Activated naive CD8-positive, alpha-beta T cell treated with anti-CD3 and anti-CD28 coated beads, Interleukin-2, amount 10 ng/mL, durations not matched to agents 7 days and 5 days (primary cell): ENCODE data around the gene PICALM. TPM values are rescaled to one million over a fixed set of nuclear protein-coding genes. Genes with fewer than 3 reads are reported as not detected.
A peak's percentile ranks its signal among the peaks of the same experiment; 100 is the strongest.

Source experiments
- ATAC-seq: fragments of 150-1000 bp; cut with Tn5 transposase; one replicate; pipeline ENCODE4 v1.10.0; 2021; ENCODE audit warnings: low read depth, moderate library complexity
- POLR2A ChIA-PET: fragments of 350-600 bp; sonication (Branson Sonifier 250); formaldehyde crosslinking; loops from one replicate; lab custom pipeline; 2021; ENCODE audit warnings: antibody characterized with exemption; lab: Charles Lee
- DNase-seq: peaks from one replicate; pipeline ENCODE4 v3.0.0; 2021
- H3K27ac Mint-ChIP-seq: one replicate; pipeline ENCODE4 v1.8.0; 2022; ENCODE audit warnings: mild to moderate bottlenecking, mixed read lengths
- H3K27me3 Mint-ChIP-seq: one replicate; pipeline ENCODE4 v1.8.0; 2022; ENCODE audit warnings: mild to moderate bottlenecking, moderate library complexity, mixed read lengths
- H3K36me3 Mint-ChIP-seq: one replicate; pipeline ENCODE4 v1.8.0; 2021; ENCODE audit warnings: mild to moderate bottlenecking, mixed read lengths
- H3K4me1 Mint-ChIP-seq: one replicate; pipeline ENCODE4 v1.8.0; 2021; ENCODE audit warnings: mixed read lengths
- H3K4me3 Mint-ChIP-seq: one replicate; pipeline ENCODE4 v1.8.0; 2022; ENCODE audit warnings: mild to moderate bottlenecking, moderate library complexity, mixed read lengths
- H3K9me3 Mint-ChIP-seq: one replicate; pipeline ENCODE4 v1.8.0; 2021; ENCODE audit warnings: mixed read lengths
- total RNA-seq, 2 experiments: library from RNA; stranded (reverse); gene quantifications; one replicate each; pipeline ENCODE4 v1.2.3, GENCODE V29; 2021

The PICALM gene
- total RNA-seq, 2 experiments from 2014 or later = 103 to 115 TPM

GRCh38 chr11:86069408-86070101 lies 671 bp upstream of the PICALM start:
- Mint-ChIP-seq H3K4me1 (peaks cover 19% of the 10 kb centered on the region), H3K4me3 (peak overlapping the region; percentile 99), H3K9me3 (no peaks in the 10 kb centered on the region), H3K36me3 (peaks cover 3% of the 10 kb centered on the region), H3K27me3 (peaks cover 7% of the 10 kb centered on the region), H3K27ac (peak overlapping the region; percentile 86)
- POLR2A ChIA-PET = interaction anchor here (0.7 to 3.1 kb wide), 10 partner anchors 29 to 422 kb away, joined by 3 to 12 read pairs (median 4); partner anchors contain the start of genes EED and TMEM126A
- DNase-seq (no peak), ATAC-seq (no peak)

GRCh38 chr11:86068138-86068871 lies 579 bp downstream of the PICALM start:
- Mint-ChIP-seq H3K9me3 (no peaks in the 10 kb centered on the region), H3K36me3 (peaks cover 3% of the 10 kb centered on the region), H3K4me1 (peaks cover 28% of the 10 kb centered on the region), H3K4me3 (peak overlapping the region; percentile 99), H3K27me3 (peaks cover 6% of the 10 kb centered on the region), H3K27ac (peak overlapping the region; percentile 94)
- ATAC-seq (peak; percentile 25), DNase-seq (peak; percentile 62)
- POLR2A ChIA-PET = interaction anchor here (0.5 to 3.1 kb wide), 13 partner anchors 27 to 420 kb away, joined by 3 to 12 read pairs (median 3); partner anchors contain the start of genes EED and TMEM126A

- POLR2A ChIA-PET = interaction anchor here (0.9 to 3.1 kb wide), 8 partner anchors 26 to 226 kb away, joined by 3 to 12 read pairs (median 3); partner anchors contain the start of gene CCDC83
- Mint-ChIP-seq H3K4me1 (peaks cover 29% of the 10 kb centered on the region), H3K9me3 (no peaks in the 10 kb centered on the region), H3K4me3 (peak overlapping the region; percentile 99), H3K36me3 (peaks cover 3% of the 10 kb centered on the region), H3K27me3 (peaks cover 3% of the 10 kb centered on the region), H3K27ac (peak overlapping the region; percentile 94)
- DNase-seq = no peak
- no peak for ATAC-seq
Observed at GRCh38 chr11:86067851-86068137, 1.1 kb downstream of the PICALM start.

- Mint-ChIP-seq H3K27ac (peak overlapping the region; percentile 94), H3K4me3 (peak overlapping the region; percentile 99), H3K4me1 (peaks cover 34% of the 10 kb centered on the region), H3K27me3 (peaks cover 3% of the 10 kb centered on the region), H3K36me3 (peaks cover 3% of the 10 kb centered on the region), H3K9me3 (no peaks in the 10 kb centered on the region)
- POLR2A ChIA-PET = interaction anchor here (0.9 to 3.1 kb wide), 6 partner anchors 26 to 226 kb away, joined by 3 to 12 read pairs (median 4); partner anchors contain the start of gene CCDC83
- DNase-seq (no peak), ATAC-seq (no peak)
Observed at GRCh38 chr11:86067009-86067850, 1.7 kb downstream of the PICALM start.

- POLR2A ChIA-PET = interaction anchor here (0.7 kb wide), 1 partner anchor 72 kb away, joined by 3 read pairs; no protein-coding TSS in a partner anchor
- Mint-ChIP-seq H3K9me3 (no peaks in the 10 kb centered on the region), H3K4me3 (peak overlapping the region; percentile 99), H3K27me3 (no peaks in the 10 kb centered on the region), H3K36me3 (peaks cover 6% of the 10 kb centered on the region), H3K4me1 (peaks cover 37% of the 10 kb centered on the region), H3K27ac (peak overlapping the region; percentile 94)
- ATAC-seq (no peak), DNase-seq (no peak)
Observed at GRCh38 chr11:86066657-86067008, 2.3 kb downstream of the PICALM start.

GRCh38 chr11:86066033-86066432 lies 2.9 kb downstream of the PICALM start:
- POLR2A ChIA-PET = interaction anchor here (0.7 kb wide), 1 partner anchor 73 kb away, joined by 3 read pairs; no protein-coding TSS in a partner anchor
- ATAC-seq = no peak
- Mint-ChIP-seq H3K27me3 (no peaks in the 10 kb centered on the region), H3K36me3 (peaks cover 11% of the 10 kb centered on the region), H3K9me3 (no peaks in the 10 kb centered on the region), H3K4me3 (peak overlapping the region; percentile 99), H3K27ac (peak overlapping the region; percentile 94), H3K4me1 (peaks cover 42% of the 10 kb centered on the region)
- no peak for DNase-seq

GRCh38 chr11:86064220-86064803 lies 4.6 kb downstream of the PICALM start:
- Mint-ChIP-seq H3K27ac (peak overlapping the region; percentile 67), H3K4me3 (peak overlapping the region; percentile 54), H3K4me1 (peaks cover 49% of the 10 kb centered on the region), H3K27me3 (no peaks in the 10 kb centered on the region), H3K36me3 (peaks cover 20% of the 10 kb centered on the region), H3K9me3 (no peaks in the 10 kb centered on the region)
- DNase-seq (no peak), ATAC-seq (no peak)
- POLR2A ChIA-PET = no interaction called here

GRCh38 chr11:86063536-86063935 lies 5.3 kb downstream of the PICALM start:
- ATAC-seq = no peak
- Mint-ChIP-seq H3K9me3 (no peaks in the 10 kb centered on the region), H3K27ac (peak overlapping the region; percentile 67), H3K4me3 (peak overlapping the region; percentile 30), H3K27me3 (no peaks in the 10 kb centered on the region), H3K4me1 (peaks cover 52% of the 10 kb centered on the region), H3K36me3 (peaks cover 22% of the 10 kb centered on the region)
- DNase-seq = no peak
- POLR2A ChIA-PET = no interaction called here

GRCh38 chr11:86062719-86063118 lies 6.2 kb downstream of the PICALM start:
- DNase-seq = no peak
- peaks cover 22% of the 10 kb centered on the region for H3K36me3 Mint-ChIP-seq
- no peaks in the 10 kb centered on the region for H3K27me3 Mint-ChIP-seq
- H3K9me3 Mint-ChIP-seq = no peaks in the 10 kb centered on the region
- peak overlapping the region; percentile 73 for H3K4me3 Mint-ChIP-seq
- peak overlapping the region; percentile 74 for H3K27ac Mint-ChIP-seq
- H3K4me1 Mint-ChIP-seq = peaks cover 54% of the 10 kb centered on the region
- ATAC-seq = peak; percentile 58
- POLR2A ChIA-PET = no interaction called here

GRCh38 chr11:86061483-86062205 lies 7.2 kb downstream of the PICALM start:
- Mint-ChIP-seq H3K9me3 (no peaks in the 10 kb centered on the region), H3K36me3 (peaks cover 27% of the 10 kb centered on the region), H3K27ac (peak overlapping the region; percentile 43), H3K4me3 (peak overlapping the region; percentile 71), H3K4me1 (peaks cover 60% of the 10 kb centered on the region), H3K27me3 (no peaks in the 10 kb centered on the region)
- no peak for DNase-seq
- POLR2A ChIA-PET = interaction anchor here (0.9 kb wide), 1 partner anchor 10 kb away, joined by 3 read pairs; no protein-coding TSS in a partner anchor
- no peak for ATAC-seq

GRCh38 chr11:86060544-86060943 lies 8.3 kb downstream of the PICALM start:
- Mint-ChIP-seq H3K27ac (no peak overlapping the region), H3K27me3 (no peaks in the 10 kb centered on the region), H3K36me3 (peaks cover 30% of the 10 kb centered on the region), H3K9me3 (no peaks in the 10 kb centered on the region), H3K4me1 (peaks cover 59% of the 10 kb centered on the region), H3K4me3 (no peak overlapping the region)
- DNase-seq (no peak), ATAC-seq (no peak)
- POLR2A ChIA-PET = no interaction called here

- no peaks in the 10 kb centered on the region for H3K27me3 Mint-ChIP-seq
- H3K36me3 Mint-ChIP-seq = peaks cover 38% of the 10 kb centered on the region
- H3K27ac Mint-ChIP-seq = no peak overlapping the region
- H3K4me3 Mint-ChIP-seq = no peak overlapping the region
- ATAC-seq (no peak), DNase-seq (no peak)
- POLR2A ChIA-PET = no interaction called here
- H3K4me1 Mint-ChIP-seq = peaks cover 52% of the 10 kb centered on the region
- no peaks in the 10 kb centered on the region for H3K9me3 Mint-ChIP-seq
Observed at GRCh38 chr11:86058360-86058759, 10.5 kb downstream of the PICALM start.
